NOMO-1 (cell line): Measurements from ENCODE around the gene ACSF3.
"Not testable (repeated sequence)": the region's sequence is repeated elsewhere in the genome, so short reads cannot be mapped to it uniquely, and the experiment has no call there.

ENCODE experiments used
- DNase-seq, 2 experiments: peaks; one replicate each; lab custom pipeline; 2025; ENCODE audit not compliant: unreplicated experiment in 2 of 2; lab: John Stamatoyannopoulos, UW

The ACSF3 gene

DNA sequence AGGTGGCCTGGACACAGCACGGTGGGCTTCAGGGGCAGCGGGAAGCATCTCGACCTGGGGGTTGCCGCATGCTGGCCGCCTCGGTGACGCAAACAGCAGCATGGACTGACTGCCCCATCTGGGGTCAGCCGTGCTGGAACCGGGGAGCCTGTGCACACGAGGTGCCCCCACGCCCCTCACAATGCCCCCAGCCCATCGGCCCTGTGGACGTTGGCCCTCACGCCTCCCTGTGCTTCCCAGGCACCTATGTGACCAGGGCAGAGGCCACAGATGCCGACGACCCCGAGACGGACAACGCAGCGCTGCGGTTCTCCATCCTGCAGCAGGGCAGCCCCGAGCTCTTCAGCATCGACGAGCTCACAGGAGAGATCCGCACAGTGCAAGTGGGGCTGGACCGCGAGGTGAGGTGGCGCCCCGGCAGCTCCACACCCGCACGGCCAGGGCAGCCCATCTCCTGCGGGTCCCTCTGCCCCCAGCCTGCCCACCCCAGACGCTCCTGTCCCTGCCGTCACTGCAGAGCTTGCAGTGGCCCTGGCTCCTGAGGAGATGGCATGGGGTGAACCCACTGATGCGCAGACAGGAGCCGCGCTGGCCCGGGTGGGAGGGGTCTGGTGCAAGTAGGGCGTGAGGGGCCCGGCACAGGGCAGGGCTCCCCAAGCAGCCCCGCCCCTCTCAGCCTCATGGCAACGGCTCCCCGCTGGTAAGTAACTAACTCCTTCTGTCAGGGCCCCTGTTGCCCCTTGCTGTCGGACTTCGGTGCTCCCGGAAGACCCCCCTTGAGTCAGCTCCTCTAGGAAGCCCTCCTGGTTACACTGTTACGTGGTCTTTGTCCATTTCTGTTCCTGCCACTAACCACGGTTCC lies 91.5 kb downstream of the ACSF3 start:
- no peak for DNase-seq

DNA sequence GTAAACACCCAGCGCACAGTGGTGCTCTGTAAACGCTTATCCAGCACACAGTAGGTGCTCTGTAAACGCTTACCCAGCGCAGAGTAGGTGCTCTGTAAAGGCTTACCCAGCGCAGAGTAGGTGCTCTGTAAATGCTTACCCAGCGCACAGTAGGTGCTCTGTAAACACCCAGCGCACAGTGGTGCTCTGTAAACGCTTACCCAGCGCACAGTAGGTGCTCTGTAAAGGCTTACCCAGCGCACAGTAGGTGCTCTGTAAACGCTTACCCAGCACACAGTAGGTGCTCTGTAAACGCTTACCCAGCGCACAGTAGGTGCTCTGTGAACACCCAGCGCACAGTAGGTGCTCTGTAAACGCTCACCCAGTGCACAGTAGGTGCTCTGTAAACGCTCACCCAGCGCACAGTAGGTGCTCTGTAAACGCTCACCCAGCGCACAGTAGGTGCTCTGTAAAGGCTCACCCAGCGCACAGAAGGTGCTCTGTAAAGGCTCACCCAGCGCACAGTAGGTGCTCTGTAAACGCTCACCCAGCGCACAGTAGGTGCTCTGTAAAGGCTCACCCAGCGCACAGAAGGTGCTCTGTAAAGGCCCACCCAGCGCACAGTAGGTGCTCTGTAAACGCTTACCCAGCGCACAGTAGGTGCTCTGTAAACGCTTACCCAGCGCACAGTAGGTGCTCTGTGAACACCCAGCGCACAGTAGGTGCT lies 92.4 kb downstream of the ACSF3 start:
- DNase-seq, result not testable (repeated sequence)

DNA sequence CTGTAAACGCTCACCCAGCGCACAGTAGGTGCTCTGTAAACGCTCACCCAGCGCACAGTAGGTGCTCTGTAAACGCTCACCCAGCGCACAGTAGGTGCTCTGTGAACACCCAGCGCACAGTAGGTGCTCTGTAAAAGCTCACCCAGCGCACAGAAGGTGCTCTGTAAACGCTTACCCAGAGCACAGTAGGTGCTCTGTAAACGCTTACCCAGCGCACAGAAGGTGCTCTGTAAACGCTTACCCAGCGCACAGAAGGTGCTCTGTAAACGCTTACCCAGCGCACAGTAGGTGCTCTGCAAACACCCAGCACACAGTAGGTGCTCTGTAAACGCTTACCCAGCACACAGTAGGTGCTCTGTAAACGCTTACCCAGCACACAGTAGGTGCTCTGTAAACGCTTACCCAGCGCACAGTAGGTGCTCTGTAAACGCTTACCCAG lies 93.0 kb downstream of the ACSF3 start:
- DNase-seq, result not testable (repeated sequence)

DNA sequence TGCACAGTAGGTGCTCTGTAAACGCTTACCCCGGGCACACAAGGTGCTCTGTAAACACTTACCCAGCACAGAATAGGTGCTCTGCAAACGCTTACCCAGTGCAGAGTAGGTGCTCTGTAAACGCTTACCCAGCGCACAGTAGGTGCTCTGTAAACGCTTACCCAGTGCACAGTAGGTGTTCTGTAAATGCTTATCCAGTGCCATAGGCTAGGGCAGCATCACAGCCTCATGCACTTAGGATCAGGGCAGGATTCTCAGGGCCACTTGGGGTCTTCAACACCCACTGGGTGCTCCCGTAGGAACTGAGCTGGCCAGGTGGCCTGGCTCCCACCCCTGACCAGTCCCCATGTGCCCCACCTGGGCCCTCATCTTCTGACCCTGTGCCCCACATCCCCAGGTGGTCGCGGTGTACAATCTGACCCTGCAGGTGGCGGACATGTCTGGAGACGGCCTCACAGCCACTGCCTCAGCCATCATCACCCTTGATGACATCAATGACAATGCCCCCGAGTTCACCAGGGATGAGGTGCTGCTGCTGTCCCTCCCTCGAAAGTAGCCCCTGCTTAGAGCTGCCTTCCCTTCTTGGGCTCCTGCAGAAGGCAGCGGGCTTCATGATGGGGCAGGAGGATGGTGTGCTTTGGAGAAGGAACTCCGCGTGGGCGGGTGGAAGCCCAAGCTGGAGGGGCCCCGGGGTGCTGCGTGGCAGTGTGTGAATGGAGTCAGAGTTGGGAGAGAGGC lies 93.5 kb downstream of the ACSF3 start:
- DNase-seq, result peak; percentile 34 to 40

DNA sequence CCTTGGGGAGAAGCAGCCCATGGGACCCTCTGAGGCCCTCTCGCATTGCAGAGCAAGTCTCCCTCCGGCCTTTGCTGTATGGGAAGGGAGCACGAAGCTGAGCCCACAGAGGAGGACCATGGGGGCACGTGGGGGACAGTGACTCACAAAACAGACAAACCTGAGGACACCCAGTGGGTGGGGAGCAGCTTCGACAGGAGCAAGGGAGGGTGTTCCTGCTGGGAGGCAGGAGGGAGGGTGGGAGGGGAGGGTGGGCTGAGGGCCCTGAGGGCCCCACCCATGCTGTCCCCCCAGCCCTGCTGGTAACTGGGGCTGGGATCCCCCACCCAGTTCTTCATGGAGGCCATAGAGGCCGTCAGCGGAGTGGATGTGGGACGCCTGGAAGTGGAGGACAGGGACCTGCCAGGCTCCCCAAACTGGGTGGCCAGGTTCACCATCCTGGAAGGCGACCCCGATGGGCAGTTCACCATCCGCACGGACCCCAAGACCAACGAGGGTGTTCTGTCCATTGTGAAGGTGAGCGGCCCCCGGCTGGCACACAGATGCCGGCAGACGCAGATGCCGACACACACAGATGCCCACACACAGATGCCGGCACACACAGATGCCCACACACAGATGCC lies 94.2 kb downstream of the ACSF3 start:
- DNase-seq, result no peak

DNA sequence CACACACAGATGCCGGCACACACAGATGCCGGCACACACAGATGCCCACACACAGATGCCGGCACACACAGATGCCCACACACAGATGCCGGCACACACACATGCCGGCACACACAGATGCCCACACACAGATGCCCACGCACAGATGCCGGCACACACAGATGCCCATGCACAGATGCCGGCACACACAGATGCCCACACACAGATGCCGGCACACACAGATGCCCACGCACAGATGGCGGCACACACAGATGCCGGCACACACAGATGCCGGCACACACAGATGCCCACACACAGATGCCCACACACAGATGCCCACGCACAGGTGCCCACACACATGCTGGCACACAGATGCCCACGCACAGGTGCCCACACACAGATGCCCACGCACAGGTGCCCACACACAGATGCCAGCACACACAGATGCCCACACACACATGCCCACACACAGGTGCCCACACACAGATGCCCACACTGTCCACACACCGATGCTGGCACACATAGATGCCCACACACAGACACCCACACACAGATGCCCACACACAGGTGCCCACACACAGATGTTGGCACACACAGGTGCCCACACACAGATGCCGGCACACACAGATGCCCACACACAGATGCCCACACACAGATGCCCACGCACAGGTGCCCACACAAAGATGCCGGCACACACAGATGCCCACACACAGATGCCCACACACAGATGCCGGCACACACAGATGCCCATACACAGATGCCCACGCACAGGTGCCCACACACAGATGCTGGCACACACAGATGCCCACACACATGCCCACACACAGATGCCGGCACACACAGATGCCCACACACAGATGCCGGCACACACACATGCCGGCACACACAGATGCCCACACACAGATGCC lies 95.1 kb downstream of the ACSF3 start:
- DNase-seq, result not testable (repeated sequence)

DNA sequence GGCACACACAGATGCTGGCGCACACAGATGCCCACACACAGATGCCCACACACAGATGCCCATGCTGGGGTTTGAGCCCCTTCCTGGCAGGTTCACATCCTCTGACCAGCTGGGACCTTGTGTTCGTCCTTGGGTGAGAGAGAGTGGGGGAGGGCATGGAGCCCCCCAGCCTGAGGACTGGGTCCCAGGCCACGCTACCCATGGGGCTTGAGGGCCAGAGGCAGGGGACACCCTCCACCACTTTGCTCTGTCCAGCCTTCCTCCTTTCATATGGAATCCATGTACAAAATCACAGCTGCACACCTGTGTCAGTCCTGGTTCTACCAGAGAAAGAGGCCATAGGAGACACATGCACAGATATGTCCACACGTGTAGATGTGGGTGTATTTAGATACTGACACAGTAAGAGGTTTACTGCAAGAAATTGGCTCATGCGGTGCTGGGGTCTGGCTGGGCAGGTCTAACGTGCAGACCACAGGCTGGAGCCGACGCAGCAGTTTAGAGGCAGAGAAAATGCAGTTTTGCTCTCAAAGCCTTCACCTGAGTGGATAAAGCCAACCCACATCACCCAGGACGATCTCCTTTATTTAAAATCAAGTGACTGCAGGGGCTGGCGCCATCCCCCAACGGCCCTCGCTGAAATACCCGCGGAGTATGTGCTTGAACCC lies 95.8 kb downstream of the ACSF3 start:
- no peak for DNase-seq

DNA sequence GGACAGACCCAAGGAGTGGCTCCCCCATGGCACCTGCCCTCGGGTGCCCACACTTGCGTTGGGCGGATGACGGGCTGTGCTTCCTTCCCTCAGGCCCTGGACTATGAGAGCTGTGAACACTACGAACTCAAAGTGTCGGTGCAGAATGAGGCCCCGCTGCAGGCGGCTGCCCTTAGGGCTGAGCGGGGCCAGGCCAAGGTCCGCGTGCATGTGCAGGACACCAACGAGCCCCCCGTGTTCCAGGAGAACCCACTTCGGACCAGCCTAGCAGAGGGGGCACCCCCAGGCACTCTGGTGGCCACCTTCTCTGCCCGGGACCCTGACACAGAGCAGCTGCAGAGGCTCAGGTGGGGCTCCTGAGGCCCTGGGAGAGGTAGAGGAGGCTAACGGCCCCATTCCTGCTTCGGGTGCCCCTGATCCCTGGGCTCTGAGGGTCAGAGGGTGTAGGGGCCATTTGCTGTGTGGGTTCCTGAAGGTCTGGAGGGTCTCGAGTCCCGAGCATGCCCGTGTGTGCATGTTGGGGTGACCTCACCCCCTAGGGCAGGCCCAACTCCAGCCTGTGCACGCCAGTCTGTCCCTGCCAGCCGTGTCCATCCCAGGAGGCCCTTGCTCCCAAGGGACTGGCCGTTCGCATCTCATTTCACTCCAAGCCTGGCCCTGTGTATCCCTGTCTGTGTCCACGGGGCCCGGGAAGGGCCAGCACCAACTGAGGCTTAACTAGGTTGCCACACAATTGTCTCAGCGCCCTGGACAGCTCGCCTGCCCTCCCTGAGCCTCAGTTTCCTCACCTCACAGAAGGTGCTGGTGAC lies 96.7 kb downstream of the ACSF3 start:
- DNase-seq, result no peak

DNA sequence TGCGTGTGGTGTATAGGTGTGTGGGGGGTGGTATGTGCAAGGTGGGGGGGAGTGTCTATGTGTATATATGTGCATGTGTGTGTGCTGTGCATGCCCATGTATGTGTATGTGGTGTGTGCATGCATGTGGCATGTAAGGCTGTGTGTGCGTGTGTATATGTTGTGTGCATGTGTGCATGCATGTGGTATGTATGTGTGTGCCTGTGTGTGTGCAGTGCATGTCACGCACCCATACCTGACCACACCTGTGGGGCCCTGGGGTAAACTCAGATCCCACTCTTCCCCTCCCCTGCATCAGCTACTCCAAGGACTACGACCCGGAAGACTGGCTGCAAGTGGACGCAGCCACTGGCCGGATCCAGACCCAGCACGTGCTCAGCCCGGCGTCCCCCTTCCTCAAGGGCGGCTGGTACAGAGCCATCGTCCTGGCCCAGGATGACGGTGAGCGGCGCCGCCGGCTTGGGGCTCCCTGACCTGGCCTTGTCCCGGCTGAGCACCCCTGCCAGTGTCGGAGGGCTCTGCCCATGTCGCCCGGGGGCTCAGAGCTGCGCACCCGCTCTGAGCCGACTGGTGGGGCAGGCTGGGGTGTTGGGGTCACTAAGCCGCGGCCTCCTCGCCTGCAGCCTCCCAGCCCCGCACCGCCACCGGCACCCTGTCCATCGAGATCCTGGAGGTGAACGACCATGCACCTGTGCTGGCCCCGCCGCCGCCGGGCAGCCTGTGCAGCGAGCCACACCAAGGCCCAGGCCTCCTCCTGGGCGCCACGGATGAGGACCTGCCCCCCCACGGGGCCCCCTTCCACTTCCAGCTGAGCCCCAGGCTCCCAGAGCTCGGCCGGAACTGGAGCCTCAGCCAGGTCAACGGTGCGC lies 97.6 kb downstream of the ACSF3 start:
- no peak for DNase-seq

DNA sequence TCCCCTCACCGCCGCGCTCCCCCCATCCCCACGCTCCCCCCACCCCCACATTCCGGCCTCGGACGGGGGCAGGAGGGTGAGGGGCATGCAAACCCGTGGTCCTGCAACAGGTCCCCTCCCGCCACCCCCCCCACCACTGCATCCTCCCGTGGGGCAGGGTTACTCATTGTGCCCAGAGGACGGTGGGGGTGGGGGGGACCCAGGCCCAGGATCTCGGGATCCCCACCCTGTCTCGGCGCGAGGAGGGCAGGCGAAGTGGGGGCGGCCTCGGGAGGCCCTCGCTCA lies 98.2 kb downstream of the ACSF3 start:
- no peak for DNase-seq

DNA sequence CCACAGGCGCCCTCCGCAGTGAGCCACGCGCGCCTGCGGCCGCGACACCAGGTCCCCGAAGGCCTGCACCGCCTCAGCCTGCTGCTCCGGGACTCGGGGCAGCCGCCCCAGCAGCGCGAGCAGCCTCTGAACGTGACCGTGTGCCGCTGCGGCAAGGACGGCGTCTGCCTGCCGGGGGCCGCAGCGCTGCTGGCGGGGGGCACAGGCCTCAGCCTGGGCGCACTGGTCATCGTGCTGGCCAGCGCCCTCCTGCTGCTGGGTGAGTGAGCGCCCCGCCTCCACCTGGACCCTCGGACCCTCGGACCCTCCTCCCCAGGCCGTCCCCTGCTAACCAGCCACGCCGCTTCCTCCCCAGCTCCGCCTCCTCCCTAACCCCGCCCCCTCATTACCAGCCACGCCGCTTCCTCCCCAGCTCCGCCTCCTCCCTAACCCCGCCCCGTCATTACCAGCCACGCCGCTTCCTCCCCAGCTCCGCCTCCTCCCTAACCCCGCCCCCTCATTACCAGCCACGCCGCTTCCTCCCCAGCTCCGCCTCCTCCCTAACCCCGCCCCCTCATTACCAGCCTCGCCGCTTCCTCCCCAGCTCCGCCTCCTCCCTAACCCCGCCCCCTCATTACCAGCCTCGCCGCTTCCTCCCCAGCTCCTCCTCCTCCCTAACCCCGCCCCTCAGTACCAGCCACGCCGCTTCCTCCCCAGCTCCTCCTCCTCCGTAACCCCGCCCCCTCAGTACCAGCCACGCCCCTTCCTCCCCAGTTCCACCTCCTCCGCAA lies 98.7 kb downstream of the ACSF3 start:
- peak; percentile 49 to 60 for DNase-seq

DNA sequence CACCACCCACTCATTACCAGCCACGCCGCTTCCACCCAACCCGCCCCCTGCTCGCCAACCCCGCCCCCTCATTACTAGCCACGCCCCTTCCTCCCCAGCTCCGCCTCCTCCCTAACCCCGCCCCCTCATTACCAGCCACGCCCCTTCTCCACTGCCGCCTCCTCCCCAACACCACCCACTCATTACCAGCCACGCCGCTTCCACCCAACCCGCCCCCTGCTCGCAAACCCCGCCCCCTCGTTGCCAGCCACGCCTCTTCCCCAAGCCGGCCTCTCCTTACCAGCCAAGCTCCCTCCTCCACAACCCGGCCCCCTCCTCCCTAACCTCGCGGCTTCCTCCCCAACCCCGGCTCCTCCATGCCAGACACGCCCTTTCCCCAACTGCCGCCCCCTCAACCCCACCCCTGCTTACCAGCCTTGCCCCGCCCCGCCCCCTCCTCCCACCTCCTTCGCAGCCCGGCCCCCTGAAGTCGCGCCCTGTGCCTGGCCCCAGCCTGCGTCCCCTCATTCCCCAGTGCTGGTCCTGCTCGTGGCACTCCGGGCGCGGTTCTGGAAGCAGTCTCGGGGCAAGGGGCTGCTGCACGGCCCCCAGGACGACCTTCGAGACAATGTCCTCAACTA lies 99.4 kb downstream of the ACSF3 start:
- DNase-seq, result peak; percentile 24 to 60

DNA sequence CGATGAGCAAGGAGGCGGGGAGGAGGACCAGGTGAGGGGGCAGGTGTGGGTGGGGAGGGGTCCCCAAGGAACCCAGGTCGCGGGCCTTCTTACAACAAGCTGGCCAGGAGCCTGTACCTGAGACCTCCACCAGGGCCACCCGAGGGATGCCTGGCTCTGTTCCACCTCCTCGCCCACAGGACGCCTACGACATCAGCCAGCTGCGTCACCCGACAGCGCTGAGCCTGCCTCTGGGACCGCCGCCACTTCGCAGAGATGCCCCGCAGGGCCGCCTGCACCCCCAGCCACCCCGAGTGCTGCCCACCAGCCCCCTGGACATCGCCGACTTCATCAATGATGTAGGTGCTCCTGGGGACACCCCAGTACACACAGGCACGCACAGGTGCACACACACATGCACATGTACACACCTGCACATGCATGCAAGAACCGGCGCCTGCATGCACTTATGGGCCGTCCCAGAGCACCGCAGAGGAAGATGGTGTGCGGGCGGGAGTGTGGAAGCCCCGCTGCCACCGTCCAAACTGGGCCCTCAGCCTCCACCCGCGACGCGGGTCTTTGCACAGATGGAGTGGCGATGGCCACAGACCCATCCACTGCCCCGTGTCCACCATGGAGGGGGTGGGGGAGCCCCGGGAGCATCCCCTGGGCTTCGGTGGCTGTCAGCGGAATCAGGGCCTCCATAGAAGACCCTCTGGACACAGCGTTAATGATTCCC lies 100.1 kb downstream of the ACSF3 start:
- DNase-seq, result no peak

DNA sequence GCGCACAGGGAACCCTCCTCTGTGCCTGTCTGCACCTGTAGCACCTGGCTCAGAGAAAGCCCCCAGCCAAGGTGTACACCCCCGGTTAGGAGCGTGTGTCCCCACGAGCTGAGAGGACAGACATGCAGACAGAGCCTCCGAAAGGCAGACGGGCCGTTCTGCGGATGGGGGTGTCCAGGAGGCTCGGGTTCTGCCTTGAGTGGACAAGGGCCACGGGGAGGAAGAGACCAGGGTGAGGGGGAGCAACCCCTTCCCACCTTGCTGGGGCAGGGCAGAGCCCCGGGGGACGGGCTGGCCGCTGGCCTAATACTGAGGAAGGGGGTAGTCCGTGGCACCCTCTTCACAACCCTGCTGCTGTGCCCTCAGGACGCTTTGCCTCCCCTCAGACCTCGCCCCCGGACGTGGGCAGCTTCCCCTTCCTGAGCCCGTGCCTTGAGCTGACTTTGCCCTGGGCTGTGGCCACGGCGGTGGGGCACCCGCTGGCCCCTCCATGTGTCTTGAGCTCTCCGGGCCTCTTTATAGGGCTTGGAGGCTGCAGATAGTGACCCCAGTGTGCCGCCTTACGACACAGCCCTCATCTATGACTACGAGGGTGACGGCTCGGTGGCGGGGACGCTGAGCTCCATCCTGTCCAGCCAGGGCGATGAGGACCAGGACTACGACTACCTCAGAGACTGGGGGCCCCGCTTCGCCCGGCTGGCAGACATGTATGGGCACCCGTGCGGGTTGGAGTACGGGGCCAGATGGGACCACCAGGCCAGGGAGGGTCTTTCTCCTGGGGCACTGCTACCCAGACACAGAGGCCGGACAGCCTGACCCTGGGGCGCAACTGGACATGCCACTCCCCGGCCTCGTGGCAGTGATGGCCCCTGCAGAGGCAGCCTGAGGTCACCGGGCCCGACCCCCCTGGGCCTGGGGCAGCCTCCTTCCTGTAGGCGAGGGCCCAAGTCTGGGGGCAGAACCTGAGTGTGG lies 101.0 kb downstream of the ACSF3 start:
- DNase-seq, result no peak
